ENCODE measurements around the gene S100A14. TPM values are rescaled to one million over a fixed set of nuclear protein-coding genes. Genes with fewer than 3 reads are reported as not detected.
"Not testable (repeated sequence)": the region's sequence is repeated elsewhere in the genome, so short reads cannot be mapped to it uniquely, and the experiment has no call there.

The S100A14 gene
- polyA plus RNA-seq, 1 donor, result 1.1 TPM

- no peak for DNase-seq
Observed at GRCh38 chr1:153586347-153586746, 29.8 kb downstream of the S100A14 start.

- no peak for DNase-seq
Observed at GRCh38 chr1:153585006-153585405, 31.1 kb downstream of the S100A14 start.

DNA sequence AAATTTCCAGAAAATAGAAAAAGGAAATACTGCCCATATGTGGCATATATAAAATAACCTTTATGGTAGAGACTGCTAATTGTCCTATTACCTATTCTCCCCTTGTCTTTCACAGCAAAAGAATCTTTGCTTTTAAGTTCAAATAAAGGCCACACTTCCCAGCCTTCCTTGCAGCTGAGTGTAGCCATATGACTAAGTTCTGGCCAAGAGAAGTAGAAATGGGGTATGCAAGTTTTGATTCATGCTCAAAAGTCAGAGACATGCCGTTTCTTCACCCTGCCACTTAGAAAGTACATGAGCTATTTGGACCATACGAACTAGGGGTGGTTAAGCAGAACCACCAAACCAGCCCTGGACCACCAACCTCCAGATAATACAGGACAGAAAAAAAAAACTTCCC lies 32.1 kb downstream of the S100A14 start:
- no peak for DNase-seq

- DNase-seq, result not testable (repeated sequence)
Observed at GRCh38 chr1:153583514-153583913, 32.6 kb downstream of the S100A14 start.

DNA sequence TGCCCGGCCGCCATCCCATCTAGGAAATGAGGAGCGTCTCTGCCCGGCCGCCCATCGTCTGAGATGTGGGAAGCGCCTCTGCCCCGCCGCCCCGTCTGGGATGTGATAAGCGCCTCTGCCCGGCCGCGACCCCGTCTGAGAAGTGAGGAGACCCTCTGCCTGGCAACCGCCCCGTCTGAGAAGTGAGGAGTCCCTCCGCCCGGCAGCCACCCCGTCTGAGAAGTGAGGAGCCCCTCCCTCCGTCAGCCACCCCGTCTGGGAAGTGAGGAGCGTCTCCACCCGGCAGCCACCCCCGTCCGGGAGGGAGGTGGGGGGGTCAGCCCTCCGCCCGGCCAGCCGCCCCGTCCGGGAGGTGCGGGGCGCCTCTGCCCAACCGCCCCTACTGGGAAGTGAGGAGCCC lies 33.3 kb downstream of the S100A14 start:
- DNase-seq, result not testable (repeated sequence)

DNA sequence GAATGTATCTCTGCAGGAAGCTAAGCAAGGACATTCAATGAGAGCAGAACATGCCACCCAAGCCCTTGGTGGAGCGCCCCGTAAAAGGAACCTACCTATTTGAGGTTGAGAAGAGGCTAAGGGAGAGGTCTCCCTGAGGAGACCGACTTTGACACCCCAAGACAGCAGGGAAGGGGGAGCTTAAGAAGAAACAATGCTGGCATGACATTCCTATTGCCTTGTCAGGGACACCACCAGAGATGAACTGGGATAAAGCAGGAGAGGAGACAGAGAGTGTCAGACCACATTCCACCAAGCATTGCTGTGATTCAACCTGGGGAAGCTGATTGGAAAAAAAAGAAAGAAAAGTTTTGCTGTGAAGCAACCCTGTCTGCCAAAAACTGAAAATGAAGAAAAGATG lies 37.2 kb downstream of the S100A14 start:
- DNase-seq, result no peak

- no peak for DNase-seq
Observed at GRCh38 chr1:153578490-153578889, 37.6 kb downstream of the S100A14 start.

DNA sequence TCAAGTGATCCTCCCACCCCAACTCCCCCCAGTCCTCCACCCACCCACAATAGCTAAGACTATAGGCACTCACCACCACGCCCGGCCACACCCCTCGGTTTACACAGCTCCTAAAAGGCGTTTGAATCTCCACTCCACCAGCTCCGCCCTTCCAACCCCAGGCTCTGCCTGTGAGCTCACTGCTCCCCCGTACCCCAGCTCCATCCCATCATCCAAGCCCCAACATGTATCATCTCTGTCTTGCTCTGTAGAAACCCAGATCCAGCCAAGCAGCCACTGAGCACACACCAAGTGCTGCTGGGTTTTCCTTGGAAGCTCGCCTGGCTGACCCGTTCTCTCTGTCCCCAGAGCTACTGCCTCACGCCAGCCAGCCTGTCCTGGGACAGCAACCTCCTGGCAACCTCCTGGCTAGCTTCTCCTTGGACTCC lies 38.5 kb downstream of the S100A14 start:
- no peak for DNase-seq

- DNase-seq, result no peak
Observed at GRCh38 chr1:153577138-153577537, 39.0 kb downstream of the S100A14 start.

- not testable (repeated sequence) for DNase-seq
Observed at GRCh38 chr1:153575497-153575896, 40.6 kb downstream of the S100A14 start.

DNA sequence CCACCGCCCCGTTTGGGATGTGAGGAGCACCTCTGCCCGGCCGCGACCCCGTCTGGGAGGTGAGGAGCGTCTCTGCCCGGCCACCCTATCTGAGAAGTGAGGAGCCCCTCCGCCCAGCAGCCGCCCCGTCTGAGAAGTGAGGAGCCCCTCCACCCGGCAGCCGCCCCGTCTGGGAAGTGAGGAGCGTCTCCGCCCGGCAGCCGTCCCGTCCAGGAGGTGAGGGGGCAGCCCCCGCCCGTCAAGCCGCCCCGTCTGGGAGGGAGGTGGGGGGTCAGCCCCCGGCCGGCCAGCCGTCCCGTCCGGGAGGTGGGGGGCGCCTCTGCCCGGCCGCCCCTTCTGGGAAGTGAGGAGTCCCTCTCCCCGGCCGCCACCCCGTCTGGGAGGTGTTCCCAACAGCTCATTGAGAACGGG lies 41.0 kb downstream of the S100A14 start:
- not testable (repeated sequence) for DNase-seq

GRCh38 chr1:153573351-153573750 lies 42.8 kb downstream of the S100A14 start:
- no peak for DNase-seq

DNA sequence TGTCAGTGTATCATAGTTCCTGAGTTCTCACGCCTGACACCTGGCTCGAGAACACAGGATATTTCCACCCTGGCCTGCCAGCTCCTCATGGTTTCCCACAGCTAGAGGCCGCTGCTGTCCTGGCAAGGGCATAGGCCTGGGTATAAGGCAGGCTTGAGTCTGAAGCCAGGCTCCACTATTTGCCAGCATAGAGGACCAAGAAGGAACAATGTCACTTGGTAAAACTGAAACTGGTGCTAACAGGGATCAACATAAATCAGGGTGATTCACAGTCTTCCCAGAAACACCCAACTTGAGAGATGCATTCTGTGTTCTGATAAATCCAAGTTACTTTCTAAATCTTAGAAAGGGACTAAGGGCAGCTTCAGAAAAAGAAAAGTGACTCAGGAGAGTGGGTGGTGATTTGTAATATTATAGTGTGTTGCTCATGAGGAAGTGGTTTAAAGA lies 43.5 kb downstream of the S100A14 start:
- DNase-seq, result no peak

DNA sequence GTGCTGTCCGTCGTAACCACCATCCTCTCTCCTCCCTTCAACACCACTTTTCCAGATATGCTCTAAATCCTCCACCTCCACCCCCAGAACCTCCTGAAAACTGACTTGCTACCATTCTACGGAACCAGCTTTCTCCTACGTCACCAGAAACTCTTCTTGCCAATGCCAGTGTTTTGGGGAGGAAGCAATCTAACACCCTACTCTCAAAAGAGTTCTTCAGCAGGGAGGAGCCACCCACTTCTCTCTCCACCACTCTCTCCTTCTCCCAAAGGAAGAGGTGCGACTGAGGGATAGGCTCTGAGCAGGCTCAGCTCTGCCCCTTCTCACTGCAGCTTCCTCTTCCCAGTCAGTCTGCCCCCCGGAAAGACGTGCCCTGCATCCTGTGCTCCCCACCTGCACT lies 44.4 kb downstream of the S100A14 start:
- no peak for DNase-seq

DNA sequence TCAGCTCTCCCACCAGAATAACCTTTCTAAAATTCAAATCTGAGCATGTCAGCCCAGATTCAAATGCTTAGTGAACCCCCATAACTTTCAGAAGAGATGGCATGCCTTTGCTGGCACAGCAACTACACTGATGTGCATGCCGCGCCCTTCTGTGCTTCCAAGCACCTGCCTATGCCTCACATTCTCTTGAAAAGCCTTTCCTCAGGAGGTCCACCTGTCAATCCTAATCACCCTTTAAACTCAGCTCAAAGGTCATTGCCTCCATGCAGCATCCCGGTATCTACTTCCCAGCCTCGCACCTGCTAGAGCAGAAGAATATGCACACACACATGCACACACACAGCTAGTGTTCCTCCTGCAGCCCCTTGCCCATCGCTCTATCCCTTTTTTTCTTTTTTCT lies 45.3 kb downstream of the S100A14 start:
- no peak for DNase-seq

GRCh38 chr1:153569465-153569864 lies 46.7 kb downstream of the S100A14 start:
- no peak for DNase-seq

GRCh38 chr1:153568367-153569099 lies 47.6 kb downstream of the S100A14 start:
- peak; percentile 87 for DNase-seq

DNA sequence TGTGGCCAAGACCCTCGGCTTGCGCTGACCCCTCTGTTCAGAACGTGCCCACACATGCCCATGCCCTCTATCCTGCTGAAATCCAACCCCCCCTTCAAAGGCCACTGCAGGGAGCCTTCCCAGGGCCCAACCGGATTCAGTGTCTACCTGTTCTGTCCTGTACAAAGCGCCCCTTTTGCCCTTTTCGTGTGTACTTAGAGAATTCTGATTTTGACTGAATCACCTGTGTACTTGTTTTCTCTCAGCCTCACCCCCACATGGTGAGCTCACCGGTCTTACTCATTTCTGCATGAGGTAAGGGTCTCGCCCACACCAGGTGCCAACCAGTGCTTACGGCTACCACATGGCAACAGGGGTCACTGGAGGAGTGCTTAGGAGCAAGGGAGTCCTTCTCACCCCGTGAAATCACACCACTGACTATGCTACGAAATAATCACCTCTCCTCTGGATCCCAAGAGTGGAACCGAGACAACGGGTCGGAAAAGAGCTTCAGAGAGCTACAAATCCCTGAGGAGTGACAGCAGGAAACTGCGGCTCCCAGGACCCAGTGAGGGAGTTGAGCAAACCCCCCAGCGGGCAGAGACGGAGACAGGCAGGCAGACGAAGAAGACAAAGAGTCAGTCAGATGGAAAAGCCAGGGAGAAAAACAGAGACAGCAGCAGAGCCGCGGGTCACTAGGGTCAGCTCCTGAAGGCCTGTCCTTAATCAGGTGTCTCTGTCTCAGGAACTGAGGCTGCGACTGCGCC lies 48.3 kb downstream of the S100A14 start:
- no peak for DNase-seq

GRCh38 chr1:153566414-153567371 lies 49.4 kb downstream of the S100A14 start:
- DNase-seq, result peak; percentile 80

- no peak for DNase-seq
Observed at GRCh38 chr1:153565529-153566374, 50.4 kb downstream of the S100A14 start, which contains the start of gene S100A2. Gene S100A2 (minus strand): TSS chr1:153565844. CDS start chr1:153563877, 1,967 bp downstream.

All from hindlimb muscle (tissue), 1 donor.